Neural cell (in vitro differentiated cells): ENCODE measurements around the gene CEP78. TPM values are rescaled to one million over a fixed set of nuclear protein-coding genes. Genes with fewer than 3 reads are reported as not detected.

Experiments
- H2AFZ ChIP-seq: fragments of 200-600, 300-800 bp; sonication (generic), shearing (Covaris generic); 2 replicates; pipeline ENCODE4 v1.6.0; 2014; ENCODE audit warnings: low read depth, mild to moderate bottlenecking, antibody characterized with exemption, low read length, moderate library complexity
- H3F3A ChIP-seq: fragments of 200-600 bp; shearing (Covaris generic); 2 replicates; pipeline ENCODE4 v1.6.1; 2016; ENCODE audit warnings: mild to moderate bottlenecking, moderate library complexity, mixed read lengths, antibody characterized with exemption, low read length; ENCODE audit not compliant: insufficient read depth, poor library complexity, severe bottlenecking
- H3K27ac ChIP-seq: fragments of 200-600, 300-800 bp; sonication (generic), shearing (Covaris generic); 2 replicates; pipeline ENCODE4 v1.5.1; 2014; ENCODE audit warnings: mild to moderate bottlenecking, low read length, moderate library complexity
- H3K27me3 ChIP-seq: fragments of 300-800, 200-600 bp; sonication (generic), shearing (Covaris generic); 2 replicates; pipeline ENCODE4 v1.6.0; 2014; ENCODE audit warnings: mild to moderate bottlenecking, low read depth, low read length, moderate library complexity; ENCODE audit not compliant: insufficient read depth
- H3K36me3 ChIP-seq: fragments of 300-800, 200-600 bp; sonication (generic), shearing (Covaris generic); 2 replicates; pipeline ENCODE4 v1.5.1; 2014; ENCODE audit warnings: mild to moderate bottlenecking, antibody characterized with exemption, low read length, moderate library complexity; ENCODE audit not compliant: insufficient read depth
- H3K4me2 ChIP-seq: fragments of 300-800, 200-600 bp; sonication (generic), shearing (Covaris generic); 2 replicates; pipeline ENCODE4 v1.6.0; 2014; ENCODE audit warnings: mild to moderate bottlenecking, low read length
- H3K4me3 ChIP-seq: fragments of 300-800, 200-600 bp; sonication (generic), shearing (Covaris generic); 2 replicates; pipeline ENCODE4 v1.5.1; 2014; ENCODE audit warnings: mild to moderate bottlenecking, low read length, moderate library complexity
- H3K79me2 ChIP-seq: fragments of 200-600 bp; shearing (Covaris generic); replicated peaks from 2 replicates; pipeline ENCODE4 v1.6.0; 2014; ENCODE audit warnings: mild to moderate bottlenecking, low read length, moderate library complexity; ENCODE audit not compliant: insufficient read depth
- H3K9ac ChIP-seq: fragments of 300-800, 200-600 bp; sonication (generic), shearing (Covaris generic); 2 replicates; pipeline ENCODE4 v1.6.1; 2016; ENCODE audit warnings: mild to moderate bottlenecking, low read length, mixed read lengths
- H3K9me2 ChIP-seq: fragments of 200-600 bp; shearing (Covaris generic); 2 replicates; pipeline ENCODE4 v1.6.1; 2016; ENCODE audit warnings: mild to moderate bottlenecking, low read length, mixed read lengths; ENCODE audit not compliant: insufficient read depth
- H3K9me3 ChIP-seq: fragments of 200-600, 300-800 bp; sonication (generic), shearing (Covaris generic); 2 replicates; pipeline ENCODE4 v1.6.1; 2016; ENCODE audit warnings: mild to moderate bottlenecking, mixed run types, low read length, moderate library complexity, mixed read lengths
- H4K20me1 ChIP-seq: fragments of 200-600 bp; shearing (Covaris generic); 2 replicates; pipeline ENCODE4 v1.6.1; 2016; ENCODE audit warnings: mild to moderate bottlenecking, mixed run types; ENCODE audit not compliant: insufficient read depth
- CTCF ChIP-seq: fragments of 450-650 bp; IDR thresholded peaks from 2 replicates; pipeline ENCODE4 v1.5.1; 2014; ENCODE audit warnings: antibody characterized with exemption, mild to moderate bottlenecking, moderate library complexity; ENCODE audit not compliant: poor library complexity, severe bottlenecking
- EP300 ChIP-seq: fragments of 450-650 bp; conservative IDR thresholded peaks from 2 replicates; pipeline ENCODE4 v1.6.1; 2014; ENCODE audit warnings: antibody characterized with exemption, mild to moderate bottlenecking, moderate library complexity; ENCODE audit not compliant: poor library complexity, severe bottlenecking
- EZH2 ChIP-seq: fragments of 200-600, 300-800 bp; shearing (Covaris generic), sonication (generic); IDR thresholded peaks from 2 replicates; pipeline ENCODE4 v1.6.1; 2014; ENCODE audit warnings: antibody characterized with exemption, low read length, borderline replicate concordance, mild to moderate bottlenecking; ENCODE audit not compliant: insufficient read depth, poor library complexity, severe bottlenecking
- MXI1 ChIP-seq: fragments of 450-650 bp; conservative IDR thresholded peaks from 2 replicates; pipeline ENCODE4 v1.6.1; 2014; ENCODE audit warnings: antibody characterized with exemption, mild to moderate bottlenecking; ENCODE audit not compliant: poor library complexity, severe bottlenecking
- POLR2AphosphoS5 ChIP-seq: IDR thresholded peaks from 2 replicates; pipeline ENCODE4 v1.6.1; 2012
- RAD21 ChIP-seq: fragments of 450-650 bp; conservative IDR thresholded peaks from 2 replicates; pipeline ENCODE4 v1.6.1; 2014; ENCODE audit warnings: antibody characterized with exemption, mild to moderate bottlenecking, moderate library complexity
- SMC3 ChIP-seq: fragments of 450-650 bp; conservative IDR thresholded peaks from 2 replicates; pipeline ENCODE4 v1.6.1; 2014; ENCODE audit warnings: antibody characterized with exemption, mild to moderate bottlenecking, moderate library complexity; ENCODE audit not compliant: poor library complexity
- TAF1 ChIP-seq: IDR thresholded peaks from 2 replicates; pipeline ENCODE4 v1.6.1; 2012; ENCODE audit warnings: low read depth
- polyA plus RNA-seq: library from polyadenylated mRNA; depleted of rRNA; stranded (reverse); fragments of >200 nt; gene quantifications from 2 replicates; pipeline ENCODE4 v1.2.3, GENCODE V29; 2014
- TF ChIP-seq, protein P1 (sequence below): IDR thresholded peaks from 2 replicates; pipeline ENCODE4 v1.6.1; 2012; ENCODE audit warnings: borderline replicate concordance

The CEP78 gene
- polyA plus RNA-seq, 1 donor from 2014 or later: 57.8 TPM

DNA sequence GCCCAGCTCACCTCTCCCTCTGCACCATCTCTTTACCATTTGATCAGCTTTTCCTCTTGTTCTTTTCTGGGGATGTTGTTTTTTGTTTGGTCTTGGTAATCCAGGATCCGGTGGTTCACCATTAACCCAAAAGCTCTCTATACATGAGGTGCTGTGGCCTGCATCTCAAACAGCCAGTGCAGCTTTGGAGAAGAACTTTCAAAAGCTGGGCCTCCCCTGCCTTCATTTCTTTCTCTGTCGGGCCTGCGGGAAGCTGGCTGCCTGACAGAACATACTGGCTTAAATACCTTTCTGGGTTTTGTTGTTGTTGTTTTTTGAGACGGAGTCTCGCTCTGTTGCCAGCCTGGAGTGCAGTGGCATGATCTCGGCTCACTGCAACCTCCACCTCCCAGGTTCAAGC lies 73.2 kb downstream of the CEP78 start:
- no peaks in the 10 kb centered on the region for H3K9me2 ChIP-seq
- H3K27me3 ChIP-seq: no peaks in the 10 kb centered on the region
- no peak overlapping the region for H3K9ac ChIP-seq
- H3K79me2 ChIP-seq: no peaks in the 10 kb centered on the region
- H3K4me2 ChIP-seq: no peak overlapping the region
- H3K4me3 ChIP-seq: no peak overlapping the region
- no peaks in the 10 kb centered on the region for H3K9me3 ChIP-seq
- no peak overlapping the region for H2AFZ ChIP-seq
- TF ChIP-seq, protein P1, sequence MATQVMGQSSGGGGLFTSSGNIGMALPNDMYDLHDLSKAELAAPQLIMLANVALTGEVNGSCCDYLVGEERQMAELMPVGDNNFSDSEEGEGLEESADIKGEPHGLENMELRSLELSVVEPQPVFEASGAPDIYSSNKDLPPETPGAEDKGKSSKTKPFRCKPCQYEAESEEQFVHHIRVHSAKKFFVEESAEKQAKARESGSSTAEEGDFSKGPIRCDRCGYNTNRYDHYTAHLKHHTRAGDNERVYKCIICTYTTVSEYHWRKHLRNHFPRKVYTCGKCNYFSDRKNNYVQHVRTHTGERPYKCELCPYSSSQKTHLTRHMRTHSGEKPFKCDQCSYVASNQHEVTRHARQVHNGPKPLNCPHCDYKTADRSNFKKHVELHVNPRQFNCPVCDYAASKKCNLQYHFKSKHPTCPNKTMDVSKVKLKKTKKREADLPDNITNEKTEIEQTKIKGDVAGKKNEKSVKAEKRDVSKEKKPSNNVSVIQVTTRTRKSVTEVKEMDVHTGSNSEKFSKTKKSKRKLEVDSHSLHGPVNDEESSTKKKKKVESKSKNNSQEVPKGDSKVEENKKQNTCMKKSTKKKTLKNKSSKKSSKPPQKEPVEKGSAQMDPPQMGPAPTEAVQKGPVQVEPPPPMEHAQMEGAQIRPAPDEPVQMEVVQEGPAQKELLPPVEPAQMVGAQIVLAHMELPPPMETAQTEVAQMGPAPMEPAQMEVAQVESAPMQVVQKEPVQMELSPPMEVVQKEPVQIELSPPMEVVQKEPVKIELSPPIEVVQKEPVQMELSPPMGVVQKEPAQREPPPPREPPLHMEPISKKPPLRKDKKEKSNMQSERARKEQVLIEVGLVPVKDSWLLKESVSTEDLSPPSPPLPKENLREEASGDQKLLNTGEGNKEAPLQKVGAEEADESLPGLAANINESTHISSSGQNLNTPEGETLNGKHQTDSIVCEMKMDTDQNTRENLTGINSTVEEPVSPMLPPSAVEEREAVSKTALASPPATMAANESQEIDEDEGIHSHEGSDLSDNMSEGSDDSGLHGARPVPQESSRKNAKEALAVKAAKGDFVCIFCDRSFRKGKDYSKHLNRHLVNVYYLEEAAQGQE: no peak
- no peak for TF ChIP-seq EZH2
- no peak for TF ChIP-seq MXI1
- no peak for TF ChIP-seq EP300
- no peak for TF ChIP-seq TAF1
- TF ChIP-seq POLR2AphosphoS5: no peak
- TF ChIP-seq SMC3: no peak
- no peak for TF ChIP-seq RAD21
- no peak for TF ChIP-seq CTCF
- H4K20me1 ChIP-seq: no peaks in the 10 kb centered on the region
- H3K27ac ChIP-seq: no peak overlapping the region
- H3K36me3 ChIP-seq: no peaks in the 10 kb centered on the region
- H3F3A ChIP-seq: no peaks in the 10 kb centered on the region

- TF ChIP-seq EP300 (no peak), TAF1 (no peak), MXI1 (no peak), CTCF (no peak), SMC3 (no peak), POLR2AphosphoS5 (no peak), RAD21 (no peak), EZH2 (no peak)
- TF ChIP-seq, protein P1: no peak
- Histone ChIP-seq H3K79me2 (no peaks in the 10 kb centered on the region), H3K4me2 (no peak overlapping the region), H3K27me3 (no peaks in the 10 kb centered on the region), H3K9me2 (no peaks in the 10 kb centered on the region), H4K20me1 (no peaks in the 10 kb centered on the region), H3K27ac (no peak overlapping the region), H3K9ac (no peak overlapping the region), H3K36me3 (no peaks in the 10 kb centered on the region), H3K4me3 (no peak overlapping the region), H3F3A (no peaks in the 10 kb centered on the region), H2AFZ (no peak overlapping the region), H3K9me3 (no peaks in the 10 kb centered on the region)
Measured at GRCh38 chr9:78311075-78311474, 75.2 kb downstream of the CEP78 start.
